HG02973 (cell line): ENCODE data around the gene UTS2B.

Experiments used
- ATAC-seq: cut with Tn5 transposase; IDR thresholded peaks from one replicate; pipeline ENCODE4 v1.9.1; 2021; ENCODE audit warnings: moderate library complexity; ENCODE audit not compliant: unreplicated experiment

The UTS2B gene, protein sequence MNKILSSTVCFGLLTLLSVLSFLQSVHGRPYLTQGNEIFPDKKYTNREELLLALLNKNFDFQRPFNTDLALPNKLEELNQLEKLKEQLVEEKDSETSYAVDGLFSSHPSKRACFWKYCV

DNA sequence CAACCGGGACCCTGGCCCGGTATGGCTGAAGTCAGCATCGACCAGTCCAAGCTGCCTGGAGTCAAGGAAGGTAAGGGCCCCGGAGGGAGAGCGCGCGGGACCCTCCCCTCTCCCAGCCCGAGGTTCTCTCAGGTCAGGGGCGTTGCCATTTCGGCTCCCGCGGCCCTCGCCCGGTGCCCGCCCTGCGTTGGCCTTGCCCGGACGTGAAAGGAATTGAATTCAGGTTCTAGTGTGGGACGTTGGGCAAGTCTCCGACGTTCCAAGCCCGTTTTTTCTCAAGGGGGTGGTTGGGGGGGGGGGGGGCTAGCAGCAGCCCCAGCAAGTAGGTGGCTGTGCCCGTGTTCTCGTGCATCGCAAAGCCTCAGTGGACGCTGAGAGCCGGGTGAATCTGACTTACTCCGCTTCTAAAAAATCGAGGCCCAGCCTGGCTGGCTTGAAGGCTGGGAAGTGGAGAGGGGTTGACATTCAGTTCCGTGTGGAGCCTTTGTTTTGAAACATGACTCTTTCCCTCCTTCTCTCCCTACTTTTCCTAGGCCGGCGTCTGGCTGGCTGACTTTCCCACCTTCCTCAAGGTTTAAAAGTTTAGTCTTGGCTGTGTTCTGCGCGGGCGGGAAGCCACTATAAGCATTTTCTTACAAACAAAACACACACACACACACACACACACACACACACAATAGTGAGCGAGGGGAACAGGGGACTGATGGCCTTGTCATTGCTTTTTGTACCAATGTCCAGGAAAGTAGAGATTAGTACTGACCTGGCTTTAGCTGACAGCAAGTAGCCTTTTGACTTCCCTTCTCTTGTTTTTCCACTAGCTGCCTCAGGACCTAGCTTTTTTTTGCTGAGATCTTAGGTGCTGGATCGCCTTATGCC lies at the start of gene UTS2B:
Gene UTS2B, minus strand, starts transcription at position 873 of the 876 bp plus-strand sequence. CDS start 48,337 bp downstream, outside the sequence.
- ATAC-seq = peak; percentile 32

DNA sequence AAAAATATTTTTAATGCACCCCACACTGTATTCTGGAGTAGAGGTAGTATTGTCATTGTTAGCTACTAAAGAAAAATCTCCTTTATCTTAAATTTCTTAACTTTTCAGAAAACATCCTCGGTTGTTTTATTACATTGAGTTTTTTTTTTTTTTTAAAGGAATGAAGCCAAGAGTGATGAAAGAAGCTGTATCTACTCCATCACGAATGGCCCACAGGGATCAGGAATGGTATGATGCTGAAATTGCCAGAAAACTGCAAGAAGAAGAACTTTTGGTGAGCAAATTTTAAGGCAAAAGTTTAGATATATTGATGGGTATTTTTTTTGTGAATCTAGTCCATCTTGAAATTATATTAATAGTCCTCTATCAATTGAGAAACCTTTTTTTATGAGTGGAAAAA lies 49.7 kb upstream of the UTS2B start:
- ATAC-seq = no peak

DNA sequence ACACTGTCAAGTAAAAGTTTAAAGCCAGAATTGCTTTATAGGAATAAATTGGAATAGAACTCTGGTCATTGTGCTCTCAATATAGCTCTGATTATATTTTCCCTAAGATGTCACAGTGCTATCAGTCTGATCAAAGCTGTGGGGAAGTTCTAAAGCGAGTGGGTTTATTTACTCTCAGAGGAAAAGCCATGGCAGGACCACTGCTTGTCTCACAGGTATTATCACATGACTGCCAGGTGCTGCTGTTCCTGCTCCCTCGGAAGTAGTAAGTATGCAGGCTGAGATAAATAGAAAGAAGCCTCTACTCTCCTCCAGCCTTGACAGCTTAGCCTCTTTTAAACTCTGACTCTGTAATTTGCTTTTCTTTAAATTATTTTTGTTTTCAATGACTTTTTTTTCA lies 49.1 kb upstream of the UTS2B start:
- ATAC-seq = no peak

GRCh38 chr3:191378142-191378812 lies 48.0 kb upstream of the UTS2B start:
- peak; percentile 43 for ATAC-seq

GRCh38 chr3:191376516-191377141 lies 46.3 kb upstream of the UTS2B start:
- no peak for ATAC-seq

DNA sequence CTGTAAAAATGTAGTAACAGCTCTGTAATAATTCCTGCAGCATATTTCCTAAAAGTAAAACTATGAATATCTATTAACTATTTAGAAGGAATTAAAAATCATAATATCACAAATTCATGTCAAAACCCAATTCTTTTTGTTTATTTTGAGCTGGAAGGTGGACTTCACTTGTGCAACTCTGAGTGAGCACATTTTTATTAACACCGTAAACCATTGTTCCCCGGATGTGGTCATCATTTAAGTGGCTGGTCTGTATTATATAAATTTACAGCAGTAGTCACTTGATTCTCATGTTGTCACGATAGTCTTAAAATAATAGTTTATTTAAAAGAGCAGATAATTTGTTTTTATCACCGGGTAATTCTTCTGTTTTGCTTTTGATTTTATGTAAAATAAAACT lies 43.0 kb upstream of the UTS2B start:
- ATAC-seq = no peak

DNA sequence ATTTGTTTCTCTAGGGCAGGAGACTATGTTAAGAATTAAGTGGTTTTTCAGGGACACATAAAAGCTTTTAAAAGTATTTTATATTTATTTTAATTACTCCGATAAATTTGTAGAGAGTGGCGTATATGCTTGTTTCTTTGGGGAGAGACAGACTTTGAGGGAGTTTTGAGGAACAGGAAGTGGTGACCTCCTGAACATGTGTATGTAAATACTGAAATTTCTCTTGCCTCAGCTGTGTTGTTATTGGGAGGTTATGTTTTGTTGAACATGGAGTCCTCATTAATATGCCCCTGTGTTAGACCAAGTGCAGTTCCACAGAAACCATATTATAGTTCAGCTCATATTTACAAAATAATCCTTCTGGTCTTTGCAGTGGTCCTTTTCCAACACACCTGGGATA lies 41.8 kb upstream of the UTS2B start:
- ATAC-seq = no peak

- no peak for ATAC-seq
Observed at GRCh38 chr3:191369616-191370010, 39.3 kb upstream of the UTS2B start.

GRCh38 chr3:191368755-191369615 lies 38.7 kb upstream of the UTS2B start:
- ATAC-seq = no peak

- no peak for ATAC-seq
Observed at GRCh38 chr3:191366675-191367074, 36.3 kb upstream of the UTS2B start.

GRCh38 chr3:191363221-191363620 lies 32.9 kb upstream of the UTS2B start:
- ATAC-seq = no peak

DNA sequence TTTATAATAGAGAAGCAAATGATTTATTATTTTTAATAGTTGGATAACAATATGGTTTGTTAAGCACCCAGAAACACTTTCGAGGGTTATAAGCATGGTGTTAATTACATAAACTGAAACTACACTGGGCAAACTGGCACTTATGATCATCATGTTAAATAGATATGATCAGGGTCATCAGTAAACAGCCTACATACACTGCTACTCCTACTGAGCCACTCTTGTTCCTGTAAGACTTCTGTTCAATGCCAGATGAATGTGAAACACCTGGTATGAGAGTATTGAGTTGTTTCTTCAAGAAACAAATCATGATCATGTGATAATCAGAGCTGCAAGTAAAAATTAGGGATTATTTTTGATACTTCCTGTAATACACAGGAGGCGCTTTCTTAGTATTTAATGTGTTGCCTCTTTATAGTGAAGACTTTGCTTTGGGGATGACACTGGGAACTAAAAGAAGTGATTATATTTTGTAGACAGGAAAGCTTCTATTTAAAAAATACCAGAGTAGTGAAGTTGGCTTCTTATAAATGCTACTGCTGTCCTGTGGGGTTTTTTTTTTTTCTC lies 32.3 kb upstream of the UTS2B start:
- no peak for ATAC-seq

- ATAC-seq = no peak
Observed at GRCh38 chr3:191362037-191362436, 31.7 kb upstream of the UTS2B start.

DNA sequence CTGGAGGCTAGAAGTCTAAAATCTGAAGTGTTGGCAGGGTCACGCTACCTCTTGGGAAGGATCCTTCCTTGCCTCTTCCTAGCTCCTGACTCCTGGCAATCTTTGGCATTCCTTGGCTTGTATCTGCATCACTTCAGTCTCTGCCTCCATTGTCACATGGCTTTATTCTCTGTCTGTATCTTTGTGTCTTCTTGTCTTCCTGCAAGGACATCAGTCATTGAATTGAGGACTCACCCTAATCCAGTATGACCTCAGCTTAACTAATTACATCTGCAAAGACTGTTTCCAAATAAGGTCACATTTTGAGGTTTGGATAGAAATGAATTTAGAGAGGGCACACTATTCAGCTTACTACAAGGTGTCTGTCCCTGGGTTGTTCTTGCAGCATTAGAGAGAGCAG lies 31.1 kb upstream of the UTS2B start:
- ATAC-seq = no peak

DNA sequence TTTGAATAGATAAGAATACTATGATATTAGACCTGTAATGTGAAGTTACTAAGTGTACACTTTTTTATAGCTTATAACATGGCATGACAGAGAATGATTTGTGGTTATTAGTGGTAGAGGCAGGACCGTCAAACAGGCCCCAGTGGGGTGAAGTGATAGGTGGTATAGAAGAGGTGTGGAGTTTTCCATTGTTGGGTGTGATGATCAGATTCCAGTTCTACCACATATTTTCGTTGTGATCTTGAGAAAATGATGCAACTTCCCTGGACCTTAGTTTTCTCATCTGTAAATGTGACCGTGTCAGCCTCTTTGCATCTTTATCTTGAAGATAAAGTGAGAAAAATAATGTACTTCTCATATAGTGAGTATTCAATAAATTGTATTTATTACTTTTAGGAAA lies 30.3 kb upstream of the UTS2B start:
- ATAC-seq = no peak

- ATAC-seq = no peak
Observed at GRCh38 chr3:191358929-191359328, 28.6 kb upstream of the UTS2B start.

DNA sequence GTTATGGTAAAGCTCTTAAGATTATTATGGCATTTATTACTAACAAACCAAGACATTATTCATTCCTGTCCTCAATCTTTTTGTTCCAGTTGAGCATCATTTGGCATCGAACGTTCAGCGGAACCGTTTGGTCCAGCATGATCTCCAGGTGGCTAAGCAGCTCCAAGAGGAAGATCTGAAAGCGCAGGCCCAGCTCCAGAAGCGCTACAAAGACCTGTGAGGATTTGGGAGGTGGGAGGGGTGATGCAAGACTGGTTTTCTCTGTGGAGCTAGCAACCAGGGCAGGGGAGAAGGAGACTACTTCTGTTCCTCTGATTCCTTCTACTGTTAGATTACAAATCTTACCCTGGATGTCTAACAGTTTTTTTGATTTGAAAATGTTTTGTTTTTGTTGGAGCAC lies 27.6 kb upstream of the UTS2B start:
- ATAC-seq = no peak

DNA sequence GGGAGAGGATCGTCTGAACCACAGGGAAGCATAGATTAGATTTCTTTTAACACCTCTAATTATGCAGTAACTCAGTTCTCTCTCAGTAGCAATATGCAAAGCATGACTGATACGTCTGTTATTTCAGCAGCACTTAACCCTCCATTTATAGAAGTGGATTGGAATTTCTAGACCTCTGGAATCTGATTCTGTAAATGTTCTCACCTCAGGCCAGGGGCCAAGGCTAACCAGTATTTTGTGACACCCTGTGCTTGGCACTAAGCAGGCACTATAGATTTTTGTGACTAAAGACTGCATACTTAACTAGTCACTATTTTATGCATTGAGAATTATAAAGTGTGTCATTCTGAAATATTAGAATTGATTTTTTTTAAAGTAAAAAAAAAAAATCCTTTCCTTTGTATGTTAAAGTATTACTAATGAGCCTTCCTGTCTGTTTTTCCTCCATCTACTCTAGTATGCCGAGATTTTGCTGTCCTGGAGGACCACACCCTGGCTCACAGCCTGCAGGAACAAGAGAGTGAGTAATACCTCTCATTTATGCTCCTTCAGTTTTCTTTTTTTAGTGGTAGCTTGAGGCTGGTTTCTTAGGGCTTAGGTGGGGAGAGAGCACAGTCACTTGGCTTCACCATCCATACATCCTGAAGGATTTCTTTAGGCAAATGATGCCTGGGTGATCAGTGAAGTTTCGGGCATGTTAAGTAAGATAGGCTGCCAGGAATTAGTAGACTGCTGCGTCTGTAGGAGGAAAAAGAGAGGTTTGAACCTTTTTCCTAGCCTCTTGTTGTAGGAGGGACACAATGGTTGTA lies 26.5 kb upstream of the UTS2B start:
- no peak for ATAC-seq

GRCh38 chr3:191355406-191355805 lies 25.1 kb upstream of the UTS2B start:
- ATAC-seq = peak; percentile 94
